Choroid plexus epithelial cell (primary cell): ENCODE data around the gene ARL13B.
"Not testable (repeated sequence)": the region's sequence is repeated elsewhere in the genome, so short reads cannot be mapped to it uniquely, and the experiment has no call there.

Experiments used
- DNase-seq: peaks from one replicate; pipeline ENCODE4 v3.0.0-alpha.2; 2010; ENCODE audit warnings: low read depth
- H3K4me3 ChIP-seq: 2 replicates; pipeline ENCODE4 v1.5.1; 2011; ENCODE audit warnings: low read depth, mild to moderate bottlenecking, control low read depth, low read length, moderate library complexity
- CTCF ChIP-seq: conservative IDR thresholded peaks from 2 replicates; pipeline ENCODE4 v1.5.1; 2011; ENCODE audit warnings: low read depth, mild to moderate bottlenecking, control low read depth, inconsistent platforms, low read length, moderate library complexity

Gene ARL13B

GRCh38 chr3:93962798-93963197 lies 17.2 kb upstream of the ARL13B start:
- H3K4me3 ChIP-seq, result no peak overlapping the region
- no peak for DNase-seq
- TF ChIP-seq CTCF, result no peak

GRCh38 chr3:93965106-93965505 lies 14.8 kb upstream of the ARL13B start:
- H3K4me3 ChIP-seq, DNase-seq: not testable (repeated sequence)

- H3K4me3 ChIP-seq, result no peak overlapping the region
- peak; percentile 83 for DNase-seq
- TF ChIP-seq CTCF, result no peak
Observed at GRCh38 chr3:93969443-93969842, 10.5 kb upstream of the ARL13B start.

GRCh38 chr3:93969997-93970396 lies 10.0 kb upstream of the ARL13B start:
- no peak for DNase-seq
- H3K4me3 ChIP-seq, result no peak overlapping the region
- no peak for TF ChIP-seq CTCF

- peak; percentile 89 for DNase-seq
- no peak for TF ChIP-seq CTCF
- H3K4me3 ChIP-seq, result peak within 1 kb of the TSS; percentile 66
Observed at GRCh38 chr3:93973131-93974126, 6.5 kb upstream of the ARL13B start, which contains the start of gene PROS1. Gene PROS1 (minus strand): TSS chr3:93973896. CDS start chr3:93973749, 147 bp downstream.

GRCh38 chr3:93981649-93982048 lies 1.7 kb downstream of the ARL13B start:
- DNase-seq, result no peak
- no peak for TF ChIP-seq CTCF
- H3K4me3 ChIP-seq, result no peak overlapping the region

- H3K4me3 ChIP-seq, result no peak overlapping the region
- TF ChIP-seq CTCF, result no peak
Observed at GRCh38 chr3:93983408-93983807, 3.5 kb downstream of the ARL13B start.

More at GRCh38 chr3:93983408-93983807, 3.5 kb downstream of the ARL13B start:
- DNase-seq, result no peak
